OCI-LY3 (cell line): Measurements from ENCODE around the gene DAB1.

ENCODE experiments used
- H2AFZ ChIP-seq: fragments of 200-600, 300-600 bp; shearing (Covaris generic); 2 replicates; pipeline ENCODE4 v1.6.0; 2014; ENCODE audit warnings: antibody characterized with exemption, low read depth, low read length
- H3K27ac ChIP-seq: fragments of 200-600, 300-600 bp; sonication (generic); 2 replicates; pipeline ENCODE4 v1.5.1; 2014; ENCODE audit warnings: mild to moderate bottlenecking, low read length, moderate library complexity, mixed read lengths
- H3K27me3 ChIP-seq: fragments of 200-600, 300-600 bp; sonication (generic); 2 replicates; pipeline ENCODE4 v1.6.1; 2014; ENCODE audit warnings: low read depth, low read length, mixed read lengths
- H3K36me3 ChIP-seq: fragments of 200-600, 300-600 bp; sonication (generic); replicated peaks from 2 replicates; pipeline ENCODE3; 2014; ENCODE audit warnings: low read depth, low read length, mixed read lengths
- H3K4me1 ChIP-seq: fragments of 300-600, 200-600 bp; sonication (generic); 2 replicates; pipeline ENCODE4 v1.6.1; 2014; ENCODE audit warnings: low read length, mixed read lengths
- H3K4me2 ChIP-seq: fragments of 200-600, 300-600 bp; sonication (generic); 2 replicates; pipeline ENCODE4 v1.6.1; 2014; ENCODE audit warnings: low read length, mixed read lengths
- H3K4me3 ChIP-seq: fragments of 300-600, 200-600 bp; sonication (generic); 2 replicates; pipeline ENCODE4 v1.5.1; 2014; ENCODE audit warnings: antibody characterized with exemption, mild to moderate bottlenecking, low read length, moderate library complexity
- H3K79me2 ChIP-seq: fragments of 300-600, 200-600 bp; shearing (Covaris generic); 2 replicates; pipeline ENCODE4 v1.6.1; 2014; ENCODE audit warnings: mild to moderate bottlenecking, low read length, mixed read lengths
- H3K9ac ChIP-seq: fragments of 300-600, 200-600 bp; shearing (Covaris generic); 2 replicates; pipeline ENCODE4 v1.6.0; 2014; ENCODE audit warnings: mild to moderate bottlenecking, low read length, moderate library complexity
- H3K9me3 ChIP-seq: fragments of 200-600, 300-600 bp; shearing (Covaris generic); 2 replicates; pipeline ENCODE4 v1.6.1; 2014; ENCODE audit warnings: low read length, mixed read lengths; ENCODE audit not compliant: insufficient read depth
- H4K20me1 ChIP-seq: fragments of 200-600, 300-600 bp; sonication (generic); 2 replicates; pipeline ENCODE4 v1.6.1; 2016; ENCODE audit warnings: low read length, mixed read lengths; ENCODE audit not compliant: insufficient read depth
- EZH2phosphoT487 ChIP-seq: fragments of 200-600 bp; shearing (Covaris generic); IDR thresholded peaks from 2 replicates; pipeline ENCODE4 v1.6.1; 2018; ENCODE audit warnings: antibody characterized with exemption, mixed run types, low read depth
- TF ChIP-seq, protein P1 (sequence below): fragments of 200-600, 300-600 bp; sonication (generic); IDR thresholded peaks from 2 replicates; pipeline ENCODE4 v1.5.1; 2014; ENCODE audit warnings: antibody characterized with exemption, low read length, low read depth

DAB1 gene

DNA sequence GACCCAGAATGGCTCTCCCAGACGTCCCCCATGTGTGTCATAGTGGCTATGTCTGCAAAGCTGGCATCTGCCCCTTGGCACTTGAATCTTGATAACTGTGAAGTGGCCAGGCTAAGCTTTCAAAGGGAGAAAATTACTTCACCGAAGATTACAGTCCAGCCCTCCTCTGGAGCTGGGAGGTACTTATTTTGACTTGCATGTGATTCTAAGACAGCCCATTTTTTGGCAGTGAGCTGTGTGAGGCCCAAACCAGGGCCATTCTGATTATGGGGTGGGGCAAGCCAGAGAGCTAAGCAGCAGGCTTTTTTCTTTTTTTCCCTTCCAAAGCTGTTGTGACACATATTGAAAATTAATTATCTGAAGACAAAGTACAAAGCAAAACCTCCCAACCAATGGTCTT lies 415.9 kb downstream of the DAB1 start:
- TF ChIP-seq, protein P1, sequence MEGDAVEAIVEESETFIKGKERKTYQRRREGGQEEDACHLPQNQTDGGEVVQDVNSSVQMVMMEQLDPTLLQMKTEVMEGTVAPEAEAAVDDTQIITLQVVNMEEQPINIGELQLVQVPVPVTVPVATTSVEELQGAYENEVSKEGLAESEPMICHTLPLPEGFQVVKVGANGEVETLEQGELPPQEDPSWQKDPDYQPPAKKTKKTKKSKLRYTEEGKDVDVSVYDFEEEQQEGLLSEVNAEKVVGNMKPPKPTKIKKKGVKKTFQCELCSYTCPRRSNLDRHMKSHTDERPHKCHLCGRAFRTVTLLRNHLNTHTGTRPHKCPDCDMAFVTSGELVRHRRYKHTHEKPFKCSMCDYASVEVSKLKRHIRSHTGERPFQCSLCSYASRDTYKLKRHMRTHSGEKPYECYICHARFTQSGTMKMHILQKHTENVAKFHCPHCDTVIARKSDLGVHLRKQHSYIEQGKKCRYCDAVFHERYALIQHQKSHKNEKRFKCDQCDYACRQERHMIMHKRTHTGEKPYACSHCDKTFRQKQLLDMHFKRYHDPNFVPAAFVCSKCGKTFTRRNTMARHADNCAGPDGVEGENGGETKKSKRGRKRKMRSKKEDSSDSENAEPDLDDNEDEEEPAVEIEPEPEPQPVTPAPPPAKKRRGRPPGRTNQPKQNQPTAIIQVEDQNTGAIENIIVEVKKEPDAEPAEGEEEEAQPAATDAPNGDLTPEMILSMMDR = no peak
- no peak for TF ChIP-seq EZH2phosphoT487
- Histone ChIP-seq H2AFZ (no peak overlapping the region), H4K20me1 (no peaks in the 10 kb centered on the region), H3K36me3 (no peaks in the 10 kb centered on the region), H3K4me1 (no peaks in the 10 kb centered on the region), H3K4me3 (no peak overlapping the region), H3K27me3 (no peaks in the 10 kb centered on the region), H3K79me2 (no peaks in the 10 kb centered on the region), H3K9ac (no peak overlapping the region), H3K9me3 (no peaks in the 10 kb centered on the region), H3K27ac (no peak overlapping the region), H3K4me2 (no peak overlapping the region)

DNA sequence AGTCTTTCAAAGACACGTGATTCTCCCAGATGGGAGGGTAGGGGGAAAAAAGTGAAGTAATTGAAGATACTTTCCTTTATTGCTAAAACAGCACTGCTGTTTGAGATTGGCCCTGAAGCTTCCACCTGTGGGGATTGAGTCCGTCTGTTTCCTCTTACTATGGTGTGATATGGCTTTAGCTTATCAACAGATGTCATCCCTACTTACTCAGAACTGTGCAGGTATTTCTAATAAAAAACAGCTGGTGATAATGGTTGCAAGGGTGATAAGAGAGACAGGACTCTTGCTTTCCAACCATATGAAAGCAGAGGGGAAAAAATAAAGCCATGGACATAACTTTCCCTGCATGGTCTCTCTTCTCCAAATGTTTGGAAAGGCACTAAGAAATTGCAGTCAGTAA lies 416.4 kb downstream of the DAB1 start:
- H2AFZ ChIP-seq = no peak overlapping the region
- no peaks in the 10 kb centered on the region for H3K27me3 ChIP-seq
- H4K20me1 ChIP-seq = no peaks in the 10 kb centered on the region
- no peak overlapping the region for H3K4me2 ChIP-seq
- TF ChIP-seq EZH2phosphoT487 = no peak
- TF ChIP-seq, protein P1 = no peak
- no peaks in the 10 kb centered on the region for H3K9me3 ChIP-seq
- no peaks in the 10 kb centered on the region for H3K79me2 ChIP-seq
- no peak overlapping the region for H3K9ac ChIP-seq
- no peak overlapping the region for H3K27ac ChIP-seq
- no peaks in the 10 kb centered on the region for H3K36me3 ChIP-seq
- H3K4me3 ChIP-seq = no peak overlapping the region
- H3K4me1 ChIP-seq = no peaks in the 10 kb centered on the region

DNA sequence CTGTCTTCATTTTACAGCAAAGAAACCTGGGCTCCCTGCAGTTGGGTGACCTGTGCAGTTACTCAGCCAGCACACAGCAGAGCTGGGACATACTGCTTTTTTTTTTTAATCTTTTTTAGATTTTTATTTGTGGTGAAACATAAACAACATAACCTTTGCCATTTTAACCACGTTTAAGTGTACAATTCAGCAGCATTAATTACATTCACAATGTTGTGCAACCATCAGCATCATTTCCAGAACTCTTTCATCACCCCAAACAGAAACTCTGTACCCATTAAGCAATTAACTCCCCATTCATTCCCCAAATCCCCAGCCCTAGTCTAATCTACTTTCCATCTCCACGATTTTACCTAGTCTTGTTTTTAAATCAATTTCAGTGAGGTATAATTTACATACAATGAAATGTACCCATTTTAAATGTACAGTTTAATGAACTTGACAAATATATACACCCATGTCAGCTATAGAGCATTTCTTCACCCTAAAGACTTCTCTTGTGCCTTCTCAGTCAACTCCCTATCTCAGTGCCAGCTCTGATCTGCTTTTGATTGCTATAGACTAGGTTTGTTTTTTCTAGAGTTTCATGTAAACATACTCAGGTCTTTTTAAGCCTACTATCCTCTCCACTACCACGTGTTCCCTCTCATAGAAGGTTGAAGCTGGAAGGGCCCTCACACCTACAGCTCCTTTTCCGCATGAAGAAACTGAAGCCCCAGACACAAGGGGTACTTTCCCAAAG lies 420.3 kb downstream of the DAB1 start:
- Histone ChIP-seq H2AFZ (no peak overlapping the region), H4K20me1 (no peaks in the 10 kb centered on the region), H3K79me2 (no peaks in the 10 kb centered on the region), H3K27me3 (no peaks in the 10 kb centered on the region), H3K4me1 (no peaks in the 10 kb centered on the region), H3K9ac (no peak overlapping the region), H3K27ac (no peak overlapping the region), H3K4me3 (no peak overlapping the region), H3K9me3 (no peaks in the 10 kb centered on the region), H3K36me3 (no peaks in the 10 kb centered on the region), H3K4me2 (no peak overlapping the region)
- TF ChIP-seq EZH2phosphoT487 = no peak
- TF ChIP-seq, protein P1 = no peak

DNA sequence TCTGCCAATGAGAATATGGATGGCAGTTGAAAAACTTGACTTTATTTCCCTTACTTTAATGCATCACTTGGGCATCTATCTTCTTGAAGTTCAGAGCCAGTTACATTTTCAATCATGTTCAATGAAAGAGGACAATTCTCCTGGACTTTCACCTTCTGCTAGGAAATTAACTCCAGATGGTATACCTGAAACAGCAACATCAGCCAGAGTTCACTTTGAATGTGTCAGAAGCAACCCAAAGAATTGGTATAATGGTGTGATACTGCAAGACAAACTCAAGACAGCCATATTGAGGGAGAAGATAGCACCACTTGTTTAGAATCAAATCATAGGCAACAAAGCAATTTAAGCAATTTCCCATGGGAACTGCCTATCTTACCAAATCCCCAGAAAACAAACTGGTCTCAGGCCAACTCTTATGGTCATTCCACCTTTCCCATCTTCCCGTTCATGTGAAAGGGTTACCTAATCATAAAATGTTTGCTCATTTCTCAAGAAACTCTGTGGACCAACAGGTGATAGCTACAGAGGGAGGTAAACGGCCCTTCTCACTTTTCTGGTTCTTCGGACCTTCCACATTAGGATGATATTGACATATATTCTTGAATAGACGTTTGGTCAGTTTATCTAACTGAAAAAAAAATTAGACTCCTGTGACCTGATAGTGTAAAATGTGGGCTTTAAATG lies 428.3 kb downstream of the DAB1 start:
- Histone ChIP-seq H3K4me3 (no peak overlapping the region), H3K27ac (no peak overlapping the region), H4K20me1 (no peaks in the 10 kb centered on the region), H3K36me3 (no peaks in the 10 kb centered on the region), H3K27me3 (no peaks in the 10 kb centered on the region), H3K79me2 (no peaks in the 10 kb centered on the region), H2AFZ (no peak overlapping the region), H3K4me1 (no peaks in the 10 kb centered on the region), H3K9ac (no peak overlapping the region), H3K9me3 (no peaks in the 10 kb centered on the region), H3K4me2 (no peak overlapping the region)
- TF ChIP-seq, protein P1 = no peak
- TF ChIP-seq EZH2phosphoT487 = no peak
